DMS53 treated with DMSO at 0.1 percent for 48 hours (cell line): ENCODE data around the gene FAM184B.

ENCODE experiments used
- DNase-seq: peaks from one replicate; lab custom pipeline; 2025; ENCODE audit not compliant: unreplicated experiment; lab: John Stamatoyannopoulos, UW

FAM184B gene

GRCh38 chr4:17781300-17782287 is at the start of gene FAM184B:
TSS of gene FAM184B (minus strand) at chr4:17781621. CDS start at chr4:17781299, 322 bp downstream.
- peak; percentile 28 for DNase-seq

DNA sequence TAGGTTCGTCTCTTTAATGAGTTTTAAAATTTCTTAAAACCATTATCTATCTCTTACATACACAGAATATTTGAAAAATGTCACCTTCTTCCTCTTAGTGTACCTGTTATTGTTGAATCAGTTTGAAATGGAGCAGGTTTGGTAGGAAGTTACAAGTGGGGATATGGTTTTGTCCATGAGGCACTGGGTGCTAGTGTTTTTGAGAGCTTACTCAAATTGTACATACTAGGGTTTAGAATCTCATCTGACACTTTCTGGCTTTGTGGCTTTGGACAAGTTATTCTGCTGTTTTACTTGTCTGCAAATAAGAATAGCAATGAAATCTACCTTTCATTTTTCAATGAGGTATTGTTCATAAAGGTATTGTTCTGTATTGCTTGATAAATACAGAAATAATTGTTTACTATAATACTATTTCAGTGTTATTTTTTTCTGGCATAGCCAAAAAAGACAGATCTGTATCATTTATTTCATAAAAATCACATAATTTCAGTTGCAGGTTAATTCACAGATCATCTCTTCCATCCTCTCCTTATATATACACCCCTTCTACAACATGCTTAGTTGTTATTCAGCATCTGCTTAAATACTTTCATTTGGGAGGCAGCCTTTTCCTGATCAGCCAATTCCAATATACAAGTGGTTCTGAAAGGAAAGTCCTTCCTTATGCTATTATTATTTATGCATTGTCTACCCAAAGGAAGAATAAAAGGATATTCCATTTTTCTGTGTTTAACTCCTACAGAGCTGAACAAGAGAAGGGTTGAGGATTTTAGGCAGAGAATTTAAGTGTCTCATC is 42.6 kb upstream of the FAM184B start:
- DNase-seq = no peak

DNA sequence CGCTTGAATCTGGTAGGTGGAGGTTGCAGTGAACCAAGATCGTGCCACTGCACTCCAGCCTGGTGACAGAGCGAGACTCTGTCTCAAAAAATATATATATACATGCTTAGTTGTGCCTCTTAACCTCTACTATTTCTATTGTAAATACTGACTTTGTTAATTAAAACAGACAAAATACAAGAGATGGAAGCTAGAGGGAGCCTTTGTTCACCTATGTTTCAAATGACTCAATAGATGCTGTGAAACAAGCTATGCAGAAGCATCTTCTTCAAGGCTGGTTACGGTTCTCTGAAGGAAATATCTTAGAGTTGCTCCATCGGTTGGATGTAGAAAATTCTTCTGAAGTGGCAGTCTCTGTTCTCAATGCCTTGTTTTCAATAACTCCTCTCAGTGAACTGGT is 35.6 kb upstream of the FAM184B start:
- DNase-seq = peak; percentile 39

GRCh38 chr4:17816142-17816541 is 34.7 kb upstream of the FAM184B start:
- DNase-seq = no peak

- DNase-seq = no peak
Measured at GRCh38 chr4:17814140-17814539, 32.7 kb upstream of the FAM184B start.

DNA sequence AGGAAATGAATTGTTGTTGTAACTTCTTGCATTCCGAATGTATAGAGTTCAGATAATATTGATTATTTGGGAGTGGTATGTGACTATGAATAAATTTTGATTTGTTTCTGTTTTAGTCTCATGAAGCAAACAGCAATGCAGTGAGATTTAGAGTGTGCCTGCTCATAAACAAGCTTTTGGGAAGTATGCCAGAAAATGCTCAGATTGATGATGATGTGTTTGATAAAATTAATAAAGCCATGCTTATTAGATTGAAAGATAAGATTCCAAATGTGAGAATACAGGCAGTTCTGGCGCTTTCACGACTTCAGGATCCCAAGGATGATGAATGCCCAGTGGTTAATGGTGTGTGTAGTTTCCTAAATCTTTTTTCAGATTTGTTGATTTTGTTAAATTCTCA is 31.4 kb upstream of the FAM184B start:
- DNase-seq = no peak

DNA sequence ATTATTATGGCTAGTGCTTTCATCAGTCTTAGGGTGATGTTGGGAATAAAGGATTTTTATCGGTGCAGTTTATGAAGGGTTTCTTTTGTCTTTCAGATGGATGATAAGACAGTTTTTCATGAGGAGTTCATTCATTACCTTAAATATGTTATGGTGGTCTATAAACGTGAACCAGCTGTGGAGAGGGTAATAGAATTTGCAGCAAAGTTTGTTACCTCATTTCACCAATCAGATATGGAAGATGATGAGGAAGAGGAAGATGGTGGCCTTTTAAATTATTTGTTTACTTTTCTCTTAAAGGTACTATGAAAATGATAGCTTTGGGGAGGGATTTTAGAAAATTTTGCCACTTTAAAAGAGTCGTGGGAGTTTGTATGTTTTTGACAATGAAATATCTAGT is 30.7 kb upstream of the FAM184B start:
- no peak for DNase-seq

- no peak for DNase-seq
Measured at GRCh38 chr4:17811078-17811603, 29.7 kb upstream of the FAM184B start.

DNA sequence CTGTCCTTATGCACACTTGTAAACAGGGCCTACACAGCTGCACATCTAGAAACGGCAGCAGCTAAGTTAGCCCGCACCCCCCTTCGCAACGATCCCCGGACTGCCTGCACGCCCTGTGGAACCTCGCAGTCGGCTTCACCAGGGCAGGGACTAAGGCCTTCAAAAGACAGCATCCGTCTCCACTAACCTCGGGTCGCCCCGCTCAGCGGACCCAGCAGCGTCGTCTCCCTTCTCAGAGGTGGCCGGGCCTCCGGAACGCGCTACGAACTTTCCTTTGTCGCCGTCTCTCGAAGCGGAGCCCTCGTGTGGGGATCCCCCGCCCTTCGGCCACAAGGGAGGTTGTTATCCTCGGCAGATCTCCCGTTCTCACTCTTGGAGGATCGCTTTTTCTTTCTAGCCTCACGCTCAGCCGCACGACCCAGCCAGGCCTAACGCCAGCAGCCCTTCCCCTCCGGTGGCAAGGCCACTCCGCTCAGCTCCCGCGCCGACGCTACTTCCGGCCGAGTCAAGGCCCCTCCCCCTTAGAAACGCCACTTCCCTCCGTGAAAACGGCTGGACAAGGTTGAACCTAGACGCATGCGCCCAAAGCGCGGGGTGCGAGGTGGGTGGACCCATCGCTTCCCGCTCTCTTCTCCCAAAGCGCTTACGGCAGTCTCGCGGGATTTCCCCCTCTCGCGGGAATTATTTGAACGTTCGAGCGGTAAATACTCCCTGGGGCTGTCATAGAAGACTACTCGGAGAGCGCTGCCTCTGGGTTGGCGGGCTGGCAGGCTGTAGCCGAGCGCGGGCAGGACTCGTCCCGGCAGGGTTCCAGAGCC is 29.0 kb upstream of the FAM184B start, which contains the start of the genes DCAF16 and NCAPG:
Gene DCAF16 (minus strand): TSS at position 498 of the 818 bp plus-strand sequence. CDS start 6,616 bp downstream, outside the sequence.
Gene NCAPG (plus strand): TSS at position 720 of the 818 bp plus-strand sequence. CDS start 99 bp downstream, outside the sequence.
- DNase-seq = peak; percentile 99

DNA sequence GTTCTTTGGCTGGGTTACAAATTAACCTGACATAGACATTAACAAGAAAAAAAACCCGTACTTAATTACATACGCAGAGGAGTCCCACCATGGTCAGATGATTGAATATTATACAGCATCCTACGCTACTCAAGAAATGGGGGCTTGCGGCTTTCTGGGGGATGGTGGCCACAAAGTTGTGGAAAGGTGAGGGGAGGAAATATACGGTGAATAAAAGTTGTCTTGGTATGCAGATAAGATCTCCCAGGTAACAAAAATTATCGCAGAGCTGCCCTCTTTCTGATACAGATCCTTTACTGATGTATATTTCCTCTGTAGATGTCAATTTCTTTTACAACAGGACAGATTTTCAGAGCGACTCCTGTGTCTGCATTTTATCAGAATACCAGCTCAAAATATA is 28.2 kb upstream of the FAM184B start:
- DNase-seq = no peak

DNA sequence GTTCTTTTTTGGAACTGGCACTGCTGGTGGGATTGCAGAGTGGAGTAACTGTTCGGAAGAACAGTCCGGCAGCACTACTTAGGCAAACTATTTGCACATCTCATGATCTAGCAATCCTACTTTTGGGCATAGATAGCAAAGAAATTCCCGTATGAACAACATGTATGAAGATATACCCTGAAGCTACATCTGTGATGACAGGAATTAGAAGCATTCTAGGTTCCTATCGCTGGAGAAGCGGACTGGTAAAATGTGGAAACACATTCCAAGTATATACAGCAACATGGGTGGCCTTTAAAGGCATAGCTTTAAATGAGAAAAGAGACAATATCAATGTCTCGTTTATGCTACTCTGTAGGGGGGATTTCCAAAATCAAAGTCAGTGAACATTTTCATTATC is 26.0 kb upstream of the FAM184B start:
- DNase-seq = no peak

DNA sequence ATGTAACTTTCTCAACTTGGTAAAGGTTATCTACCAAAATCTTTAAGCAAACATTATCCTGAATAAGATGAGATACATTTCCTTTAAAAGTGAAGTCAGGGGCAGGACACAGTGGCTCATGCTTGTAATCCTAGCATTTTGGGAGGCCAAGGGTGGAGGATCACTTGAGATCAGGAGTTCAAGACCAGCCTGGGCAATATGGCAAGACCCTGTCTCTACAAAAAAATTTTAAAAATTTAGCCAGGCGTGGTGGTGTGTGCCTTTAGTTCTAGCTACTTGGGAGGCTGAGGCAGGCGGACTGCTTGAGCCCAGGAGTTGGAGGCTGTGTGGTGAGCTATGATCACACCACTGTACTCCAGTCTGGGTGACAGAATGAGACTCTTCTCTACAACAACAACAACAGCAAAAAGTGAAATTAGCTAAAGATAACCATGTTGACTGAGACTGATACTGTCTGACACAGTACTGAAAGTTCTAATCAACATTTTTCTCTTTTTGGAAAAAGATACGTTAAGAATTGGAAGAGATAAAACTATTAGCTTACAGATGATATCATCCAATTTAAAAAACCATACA is 24.2 kb upstream of the FAM184B start:
- no peak for DNase-seq

DNA sequence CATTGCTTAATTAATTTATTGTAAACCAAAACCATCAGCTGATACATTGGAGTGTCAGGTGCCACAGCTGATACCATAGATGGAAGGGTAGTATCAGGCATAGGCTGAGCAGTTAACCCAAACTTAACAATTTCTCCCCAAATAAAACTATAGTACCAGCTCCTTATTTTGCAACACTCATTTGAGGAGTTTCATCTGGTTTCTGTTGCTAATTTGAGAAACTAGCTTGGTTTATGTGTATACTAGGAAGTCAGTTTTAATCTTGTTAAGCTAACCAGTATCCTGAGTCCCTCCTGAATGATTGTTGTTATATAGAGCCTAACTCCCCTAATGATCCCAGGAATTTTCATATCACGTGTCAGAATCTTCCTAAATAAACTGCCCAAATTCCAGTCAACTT is 16.4 kb upstream of the FAM184B start:
- no peak for DNase-seq

DNA sequence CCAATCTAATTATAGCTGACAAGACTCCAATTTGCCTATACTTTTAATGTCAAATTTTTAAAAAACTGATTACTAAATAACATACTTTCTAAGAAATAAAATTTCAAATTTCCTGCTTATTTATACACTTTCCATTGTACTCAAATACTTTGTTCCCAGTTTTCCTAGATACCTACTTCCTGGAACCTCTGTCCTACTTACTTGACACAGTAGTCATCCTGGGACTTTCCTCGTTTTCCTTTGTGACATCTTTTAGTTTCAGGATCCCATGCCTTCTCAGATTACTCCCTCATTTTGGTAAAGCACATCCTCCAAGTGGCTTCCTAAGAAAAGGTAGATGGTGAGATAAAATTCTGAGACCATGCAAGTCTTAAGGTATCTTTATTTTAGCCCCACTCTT is 13.3 kb upstream of the FAM184B start:
- DNase-seq = no peak

DNA sequence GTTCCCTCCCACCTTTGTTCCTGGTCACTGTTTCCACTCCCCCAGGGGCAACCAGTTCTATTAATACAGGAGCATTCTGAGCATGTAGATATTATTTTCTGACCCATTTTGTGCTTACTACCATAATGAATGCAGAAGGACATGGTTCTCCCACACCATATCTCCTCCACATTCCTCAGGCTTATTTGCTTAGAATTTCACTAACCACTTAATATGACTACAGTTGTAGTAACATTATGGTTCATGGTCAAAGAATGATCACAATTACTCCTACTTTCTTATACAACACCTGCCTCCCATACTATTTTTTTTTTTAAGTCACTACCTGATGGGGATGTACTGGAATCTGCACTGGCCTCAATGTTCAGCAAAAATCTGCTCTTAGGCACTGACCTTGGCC is 7.5 kb upstream of the FAM184B start:
- DNase-seq = no peak

DNA sequence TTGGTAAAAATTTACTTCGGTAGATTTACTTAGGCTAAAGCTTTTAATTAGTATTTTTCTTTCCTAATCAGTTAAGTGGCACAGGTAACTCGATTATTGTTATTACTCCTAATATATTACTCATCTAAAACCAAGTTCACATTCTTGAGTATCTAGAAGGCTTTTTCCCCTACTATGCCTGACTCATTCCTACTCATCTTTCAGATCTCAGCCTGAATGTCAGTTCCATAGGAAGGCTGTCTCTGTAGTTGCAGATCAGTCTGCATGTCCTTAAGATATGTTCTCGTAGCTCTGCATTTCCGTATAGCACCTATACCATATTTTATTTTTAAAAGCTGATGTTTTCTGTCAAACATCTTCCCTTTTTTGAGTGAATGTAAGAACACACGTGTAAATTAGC is 5.9 kb upstream of the FAM184B start:
- DNase-seq = no peak

DNA sequence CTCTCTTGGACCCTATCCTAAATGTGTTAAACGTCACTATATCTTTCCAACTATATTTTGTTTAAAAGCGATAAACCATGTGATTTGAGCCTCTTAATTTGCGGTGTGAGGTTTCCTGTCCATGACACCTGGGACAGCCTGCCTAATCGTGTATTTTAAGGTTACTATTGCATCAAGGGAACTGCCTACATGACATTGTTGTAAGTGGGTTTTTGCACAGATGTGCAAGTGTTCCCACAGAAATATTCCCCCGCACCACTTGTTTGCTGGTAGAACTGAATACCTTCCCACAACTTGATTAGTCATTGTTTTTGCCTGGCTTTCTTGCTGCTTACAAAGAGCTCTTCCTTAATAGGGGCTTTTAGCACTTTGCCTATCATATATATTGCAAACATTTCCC is 5.1 kb upstream of the FAM184B start:
- DNase-seq = no peak

DNA sequence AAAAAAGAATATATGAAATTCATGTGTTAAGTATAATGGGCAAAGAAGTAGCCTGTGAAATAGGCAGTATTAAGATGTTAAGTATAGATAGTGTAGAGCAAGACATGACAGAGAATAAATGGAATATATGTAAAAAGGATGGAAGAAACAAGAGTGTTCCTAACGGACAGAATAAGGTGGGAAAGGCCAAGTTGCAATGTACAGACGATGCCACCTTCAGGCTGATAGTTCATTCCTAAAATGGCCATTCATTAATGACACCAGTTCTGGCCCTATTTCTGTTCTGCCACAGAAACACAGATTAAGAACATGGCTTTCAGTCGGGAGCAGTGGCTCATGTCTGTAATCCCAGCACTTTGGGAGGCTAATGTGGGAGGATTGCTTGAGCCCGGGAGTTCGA is 4.4 kb upstream of the FAM184B start:
- DNase-seq = peak; percentile 52

DNA sequence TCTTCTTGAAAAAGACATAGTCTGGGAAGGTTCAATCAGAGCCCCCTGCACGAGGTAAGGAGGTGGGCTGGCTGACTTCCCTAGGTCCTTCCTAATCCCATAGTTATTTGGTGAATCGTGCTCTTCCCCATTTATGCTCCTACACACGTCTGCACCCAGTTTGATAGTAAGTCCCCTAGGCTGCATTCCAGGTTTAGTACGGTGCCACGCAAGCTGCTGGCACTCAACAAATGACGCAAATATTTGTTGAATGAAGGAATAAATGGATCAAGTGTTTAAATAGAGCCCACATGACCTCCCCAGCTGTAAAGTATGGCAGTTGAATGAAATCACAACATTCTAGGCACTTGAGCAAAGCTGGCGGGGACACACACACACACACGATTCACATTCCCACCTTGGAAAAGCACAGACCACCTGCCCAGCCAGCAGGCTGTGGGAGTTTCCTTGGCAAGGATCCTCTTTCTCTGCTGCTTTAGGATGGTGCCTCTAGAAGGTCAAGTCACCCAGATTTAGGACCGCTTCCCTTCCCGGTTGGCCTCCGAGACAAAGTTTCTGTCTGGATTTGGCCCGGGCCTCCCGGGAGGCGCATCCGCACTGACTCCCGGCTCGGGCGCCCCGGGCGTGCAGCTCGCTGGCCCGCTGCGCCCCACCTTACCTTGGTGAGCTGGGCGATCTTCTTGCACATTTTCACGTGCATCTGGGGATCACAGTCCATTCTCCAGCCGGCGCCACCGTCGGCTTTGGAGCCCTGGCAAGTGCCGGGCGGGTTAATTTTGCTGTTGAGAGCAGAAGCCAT is 721 bp downstream of the FAM184B start:
- DNase-seq = peak; percentile 87
